Lower lobe of right lung (tissue), 2 donors: Measurements from ENCODE around the gene EIF2S1. TPM values are rescaled to one million over a fixed set of nuclear protein-coding genes. Genes with fewer than 3 reads are reported as not detected.

Source experiments
- ATAC-seq, 2 donors: fragments of 200-7000 bp; cut with Tn5 transposase; one replicate each; pipeline ENCODE4 v1.9.1; 2020 to 2022; ENCODE audit warnings: mild to moderate bottlenecking in 2 of 2, moderate library complexity in 2 of 2
- DNase-seq: peaks from one replicate; pipeline ENCODE4 v3.0.0-alpha.2; 2020
- H3K27ac ChIP-seq: fragments of 200-600 bp; one replicate; pipeline ENCODE4 v1.8.0; 2022
- H3K27me3 ChIP-seq: fragments of 200-600 bp; one replicate; pipeline ENCODE4 v1.8.0; 2022; ENCODE audit warnings: low read depth
- H3K36me3 ChIP-seq: fragments of 200-600 bp; one replicate; pipeline ENCODE4 v1.8.0; 2022; ENCODE audit warnings: mild to moderate bottlenecking
- H3K4me1 ChIP-seq: fragments of 200-600 bp; one replicate; pipeline ENCODE4 v1.8.0; 2022
- H3K4me3 ChIP-seq: fragments of 200-600 bp; one replicate; pipeline ENCODE4 v1.8.0; 2022; ENCODE audit warnings: mild to moderate bottlenecking
- H3K9me3 ChIP-seq: fragments of 200-600 bp; one replicate; pipeline ENCODE4 v1.8.0; 2022
- intact Hi-C: fragments of 100-400 bp; cut with DNase I; formaldehyde crosslinking; loops from one replicate; pipeline ENCODE4 v1.11.0; 2022
- total RNA-seq: library from RNA; stranded (reverse); fragmentation: NEBNext Ultra II Directional; extraction: Animal tissue kit (Norgen Biotek cat#: 25700); gene quantifications from one replicate; pipeline ENCODE4 v1.2.1, GENCODE V29; 2021
- TF ChIP-seq, protein P1 (sequence below): fragments of 200-600 bp; IDR thresholded peaks from one replicate; pipeline ENCODE4 v1.8.0; 2022; ENCODE audit warnings: antibody characterized with exemption, mild to moderate bottlenecking
- donor health status: DM: no; HTN: yes; CAD: no; lungs with severe emphysema.

Gene EIF2S1
- total RNA-seq, 1 donor from 2014 or later: 64.7 TPM

DNA sequence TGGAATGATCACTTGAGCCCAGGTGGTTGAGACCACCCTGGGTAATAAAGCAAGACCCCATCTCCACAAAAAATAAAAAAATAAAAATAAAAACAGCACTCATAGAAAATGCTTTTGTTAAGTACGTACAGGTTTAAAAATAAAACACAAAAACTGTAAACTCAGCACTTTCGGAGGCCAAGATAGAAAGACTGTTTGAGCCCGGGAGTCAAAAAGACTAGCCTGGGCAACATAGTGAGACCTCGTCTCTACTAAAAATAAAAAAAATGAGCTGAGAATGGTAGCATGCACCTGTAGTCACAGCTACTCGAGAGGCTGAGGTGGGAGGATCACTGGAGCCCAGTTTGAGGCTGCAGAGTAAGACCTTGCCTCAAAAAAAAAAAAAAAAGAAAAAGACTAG lies 8.1 kb upstream of the EIF2S1 start:
- H3K9me3 ChIP-seq: no peaks in the 10 kb centered on the region
- intact Hi-C loops: no loop called here
- TF ChIP-seq, protein P1, sequence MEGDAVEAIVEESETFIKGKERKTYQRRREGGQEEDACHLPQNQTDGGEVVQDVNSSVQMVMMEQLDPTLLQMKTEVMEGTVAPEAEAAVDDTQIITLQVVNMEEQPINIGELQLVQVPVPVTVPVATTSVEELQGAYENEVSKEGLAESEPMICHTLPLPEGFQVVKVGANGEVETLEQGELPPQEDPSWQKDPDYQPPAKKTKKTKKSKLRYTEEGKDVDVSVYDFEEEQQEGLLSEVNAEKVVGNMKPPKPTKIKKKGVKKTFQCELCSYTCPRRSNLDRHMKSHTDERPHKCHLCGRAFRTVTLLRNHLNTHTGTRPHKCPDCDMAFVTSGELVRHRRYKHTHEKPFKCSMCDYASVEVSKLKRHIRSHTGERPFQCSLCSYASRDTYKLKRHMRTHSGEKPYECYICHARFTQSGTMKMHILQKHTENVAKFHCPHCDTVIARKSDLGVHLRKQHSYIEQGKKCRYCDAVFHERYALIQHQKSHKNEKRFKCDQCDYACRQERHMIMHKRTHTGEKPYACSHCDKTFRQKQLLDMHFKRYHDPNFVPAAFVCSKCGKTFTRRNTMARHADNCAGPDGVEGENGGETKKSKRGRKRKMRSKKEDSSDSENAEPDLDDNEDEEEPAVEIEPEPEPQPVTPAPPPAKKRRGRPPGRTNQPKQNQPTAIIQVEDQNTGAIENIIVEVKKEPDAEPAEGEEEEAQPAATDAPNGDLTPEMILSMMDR: no peak
- no peak overlapping the region for H3K4me3 ChIP-seq
- no peak overlapping the region for H3K27ac ChIP-seq
- H3K4me1 ChIP-seq: peaks cover 15% of the 10 kb centered on the region
- peaks cover 58% of the 10 kb centered on the region for H3K36me3 ChIP-seq
- no peak for DNase-seq
- H3K27me3 ChIP-seq: no peaks in the 10 kb centered on the region
- no peak for ATAC-seq

DNA sequence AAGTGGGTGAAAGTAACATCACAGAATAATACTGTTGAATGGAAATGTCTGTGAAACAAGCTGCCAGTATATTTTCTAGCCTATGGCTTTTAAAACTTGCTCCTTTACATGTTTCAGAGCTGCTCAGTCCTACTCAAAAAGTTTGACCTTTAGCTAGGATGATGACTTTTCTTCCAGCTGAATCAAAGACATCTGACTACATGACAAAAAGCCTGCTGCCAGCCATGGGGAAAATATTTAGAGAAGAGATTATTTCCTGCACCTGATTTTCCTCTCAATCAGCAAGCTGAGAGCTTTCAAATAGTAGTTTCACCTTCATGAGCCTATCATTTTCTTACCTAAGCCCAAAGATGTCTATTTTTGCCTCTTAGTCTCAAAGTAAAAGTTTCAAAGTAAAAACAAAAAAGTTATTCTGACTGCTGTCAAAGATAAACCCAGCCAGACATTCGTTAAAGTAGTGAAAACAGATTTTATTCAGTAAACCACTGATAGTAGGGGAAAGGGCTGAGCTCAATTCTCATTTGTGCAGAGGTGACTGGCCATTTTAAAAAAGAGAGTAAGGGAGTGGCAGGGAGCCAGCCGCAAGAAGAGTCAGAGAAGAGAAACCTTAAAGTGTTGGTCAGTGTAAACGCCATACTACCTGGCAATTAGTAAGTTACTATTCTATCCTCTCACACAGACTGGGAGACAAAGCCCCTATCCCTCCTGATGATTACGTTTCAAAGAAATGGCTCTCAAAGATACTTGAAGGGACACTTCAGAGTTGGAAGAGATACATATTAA lies 2.8 kb upstream of the EIF2S1 start:
- TF ChIP-seq, protein P1: no peak
- H3K27ac ChIP-seq: no peak overlapping the region
- H3K4me1 ChIP-seq: peaks cover 50% of the 10 kb centered on the region
- intact Hi-C loops: no loop called here
- DNase-seq (no peak), ATAC-seq (no peak)
- no peaks in the 10 kb centered on the region for H3K9me3 ChIP-seq
- H3K27me3 ChIP-seq: no peaks in the 10 kb centered on the region
- peaks cover 5% of the 10 kb centered on the region for H3K36me3 ChIP-seq
- peak overlapping the region; percentile 87 for H3K4me3 ChIP-seq

DNA sequence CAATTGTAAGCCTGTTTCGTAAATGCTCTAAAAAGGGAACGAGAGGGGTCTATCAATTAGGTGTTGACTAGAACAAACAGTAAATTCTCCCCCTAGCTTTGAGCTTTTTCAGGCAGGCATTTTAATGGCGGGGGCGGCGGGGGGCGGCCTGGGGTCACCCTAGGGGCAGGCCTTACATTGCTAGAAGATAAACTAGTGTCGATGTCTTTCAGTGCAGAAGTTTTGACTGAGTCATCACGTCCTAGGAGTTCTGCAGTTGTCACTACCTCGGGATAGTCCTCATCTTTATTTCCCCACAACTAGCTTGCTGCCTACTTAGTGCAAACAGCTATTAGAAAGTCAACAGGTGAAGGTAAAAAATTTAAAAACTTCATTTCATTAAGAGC lies 2.2 kb upstream of the EIF2S1 start:
- no peak for ATAC-seq
- H3K27me3 ChIP-seq: no peaks in the 10 kb centered on the region
- TF ChIP-seq, protein P1: no peak
- H3K27ac ChIP-seq: no peak overlapping the region
- H3K4me1 ChIP-seq: peaks cover 56% of the 10 kb centered on the region
- intact Hi-C loops: no loop called here
- peak overlapping the region; percentile 87 for H3K4me3 ChIP-seq
- DNase-seq: no peak
- H3K36me3 ChIP-seq: no peaks in the 10 kb centered on the region
- no peaks in the 10 kb centered on the region for H3K9me3 ChIP-seq

DNA sequence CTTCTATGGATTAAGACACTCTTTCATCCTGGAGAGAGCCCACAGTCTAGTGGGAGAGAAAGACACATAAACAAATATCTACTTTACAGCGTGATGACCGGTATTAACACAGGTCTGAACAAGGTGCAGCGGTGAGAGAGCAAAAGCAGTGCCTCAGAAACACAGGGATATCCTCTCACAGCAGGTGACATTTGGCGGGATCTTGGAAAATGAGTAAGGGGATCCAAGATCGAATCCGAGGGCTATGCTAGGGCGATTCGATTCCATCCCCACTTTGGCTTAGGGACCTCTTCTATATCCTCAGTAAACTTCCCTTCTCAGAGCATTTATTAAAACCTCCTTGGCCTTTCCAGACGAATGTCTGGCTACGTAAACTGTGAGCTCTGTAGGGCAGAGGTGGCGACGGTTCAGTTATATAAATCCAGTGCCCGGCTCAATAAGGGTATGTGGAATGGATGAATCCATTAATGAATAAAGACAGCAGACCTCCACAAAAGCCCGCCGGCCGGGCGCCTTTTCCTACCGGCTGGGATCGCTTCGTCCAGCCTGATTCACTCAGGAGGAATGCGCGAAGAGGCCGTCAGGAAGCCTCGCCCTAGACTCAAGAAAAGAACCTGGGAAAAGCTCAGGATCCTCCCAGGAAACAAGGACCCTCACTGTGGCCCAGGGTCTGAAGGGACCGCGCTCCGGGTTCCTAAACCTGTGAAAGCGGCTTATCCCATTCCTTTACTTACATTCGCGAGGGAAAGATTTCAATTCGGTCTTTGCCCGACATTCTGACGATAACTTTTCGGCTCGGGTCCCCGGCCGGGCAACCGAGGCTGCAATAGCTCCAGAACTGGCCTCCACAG lies 979 bp upstream of the EIF2S1 start:
- peak overlapping the region; percentile 95 for H3K27ac ChIP-seq
- H3K27me3 ChIP-seq: no peaks in the 10 kb centered on the region
- TF ChIP-seq, protein P1: no peak
- H3K36me3 ChIP-seq: no peaks in the 10 kb centered on the region
- no peaks in the 10 kb centered on the region for H3K9me3 ChIP-seq
- peak; percentile 1 to 24 for ATAC-seq
- peaks cover 68% of the 10 kb centered on the region for H3K4me1 ChIP-seq
- peak; percentile 53 for DNase-seq
- intact Hi-C loops: no loop called here
- H3K4me3 ChIP-seq: peak overlapping the region; percentile 87

DNA sequence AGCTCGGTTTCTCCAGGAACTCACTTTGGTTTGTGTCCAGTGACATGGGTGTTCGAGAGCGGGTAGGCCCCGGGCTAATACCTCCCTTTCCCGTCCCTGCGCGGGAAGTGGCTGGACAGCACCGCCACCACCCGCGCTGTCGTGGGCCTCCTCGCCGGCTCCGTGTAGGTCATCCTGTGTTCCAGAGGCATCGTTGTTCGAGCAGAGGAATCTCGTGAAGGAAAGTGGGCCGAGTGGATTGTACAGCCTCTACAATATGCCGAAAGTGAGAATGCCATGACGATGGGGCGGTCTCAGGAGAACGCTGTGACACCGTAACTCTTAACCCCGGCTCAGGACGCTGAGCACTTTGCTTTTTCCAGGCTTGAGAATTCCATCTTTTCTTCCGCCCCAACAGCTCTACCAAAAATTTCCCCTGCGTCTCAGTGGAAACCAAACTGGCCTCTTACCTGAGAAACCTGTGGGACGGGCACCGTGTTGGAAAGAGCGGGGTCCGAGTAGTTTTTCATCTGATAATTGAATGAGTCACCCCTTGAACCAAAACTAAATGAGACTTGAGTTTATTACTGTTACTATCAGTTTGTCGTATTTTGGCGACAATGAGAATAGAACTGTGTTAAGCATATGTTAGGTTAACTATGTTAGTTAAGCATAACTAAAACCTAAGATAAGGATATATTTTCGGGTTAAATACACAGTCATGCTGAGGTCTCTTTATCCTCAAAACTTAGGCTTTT lies 510 bp downstream of the EIF2S1 start:
- TF ChIP-seq, protein P1: no peak
- DNase-seq (no peak), ATAC-seq (peak; percentile 58 to 75)
- no peaks in the 10 kb centered on the region for H3K9me3 ChIP-seq
- H3K27ac ChIP-seq: peak overlapping the region; percentile 95
- H3K36me3 ChIP-seq: peaks cover 13% of the 10 kb centered on the region
- H3K4me3 ChIP-seq: peak overlapping the region; percentile 87
- intact Hi-C loops: no loop called here
- H3K27me3 ChIP-seq: no peaks in the 10 kb centered on the region
- H3K4me1 ChIP-seq: peaks cover 68% of the 10 kb centered on the region
